Thyroid gland (tissue), 4 donors: Measurements from ENCODE around the gene RPAIN.

Experiments used
- CTCF ChIP-seq, 6 experiments: fragments of 200-600 bp in 3 of 6; fragments of 450-650 bp in 3 of 6; sonication (generic) in 3 of 6; IDR thresholded peaks; one replicate each; pipeline ENCODE4 v1.5.1; 2016 to 2019; ENCODE audit warnings: antibody characterized with exemption in 6 of 6, mild to moderate bottlenecking in 2 of 6, inconsistent platforms in 1 of 6, moderate library complexity in 1 of 6
- POLR2A ChIP-seq, 2 donors: fragments of 450-650 bp; IDR thresholded peaks; one replicate each; pipeline ENCODE4 v1.6.1; 2017; ENCODE audit warnings: antibody characterized with exemption in 2 of 2, mild to moderate bottlenecking in 2 of 2, moderate library complexity in 1 of 2

GRCh38 chr17:5416901-5417300 lies 3.1 kb upstream of the RPAIN start:
- no peak for TF ChIP-seq POLR2A (IDR thresholded peaks at IDR 0.05)
- no peak for TF ChIP-seq CTCF (IDR thresholded peaks at IDR 0.05)
